ENCODE measurements around the gene ZNF385B.

DNA sequence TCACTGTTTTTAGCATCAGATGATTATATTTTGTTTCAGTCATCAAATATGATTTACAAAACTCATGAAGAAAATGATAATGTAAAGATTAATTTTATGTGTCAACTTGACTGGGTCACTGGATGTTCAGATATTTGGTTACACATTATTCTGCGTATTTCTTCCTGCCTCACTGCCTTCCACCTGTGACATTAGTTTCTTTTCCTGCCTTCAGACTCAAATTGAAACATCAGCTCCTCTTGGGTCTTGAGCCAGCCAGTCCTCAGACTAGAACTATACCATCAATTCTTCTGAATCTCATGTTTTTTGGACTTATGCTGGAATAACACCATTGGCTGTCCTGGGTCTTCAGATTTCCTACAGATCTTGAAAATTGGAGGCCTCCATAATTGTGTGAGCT lies 96.7 kb downstream of the ZNF385B start:
- TF ChIP-seq, protein P1, sequence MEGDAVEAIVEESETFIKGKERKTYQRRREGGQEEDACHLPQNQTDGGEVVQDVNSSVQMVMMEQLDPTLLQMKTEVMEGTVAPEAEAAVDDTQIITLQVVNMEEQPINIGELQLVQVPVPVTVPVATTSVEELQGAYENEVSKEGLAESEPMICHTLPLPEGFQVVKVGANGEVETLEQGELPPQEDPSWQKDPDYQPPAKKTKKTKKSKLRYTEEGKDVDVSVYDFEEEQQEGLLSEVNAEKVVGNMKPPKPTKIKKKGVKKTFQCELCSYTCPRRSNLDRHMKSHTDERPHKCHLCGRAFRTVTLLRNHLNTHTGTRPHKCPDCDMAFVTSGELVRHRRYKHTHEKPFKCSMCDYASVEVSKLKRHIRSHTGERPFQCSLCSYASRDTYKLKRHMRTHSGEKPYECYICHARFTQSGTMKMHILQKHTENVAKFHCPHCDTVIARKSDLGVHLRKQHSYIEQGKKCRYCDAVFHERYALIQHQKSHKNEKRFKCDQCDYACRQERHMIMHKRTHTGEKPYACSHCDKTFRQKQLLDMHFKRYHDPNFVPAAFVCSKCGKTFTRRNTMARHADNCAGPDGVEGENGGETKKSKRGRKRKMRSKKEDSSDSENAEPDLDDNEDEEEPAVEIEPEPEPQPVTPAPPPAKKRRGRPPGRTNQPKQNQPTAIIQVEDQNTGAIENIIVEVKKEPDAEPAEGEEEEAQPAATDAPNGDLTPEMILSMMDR (conservative IDR thresholded peaks at IDR 0.05; ENCODE audit: low read length), result no peak
- no peak for TF ChIP-seq EZH2phosphoT487 (IDR thresholded peaks at IDR 0.05; ENCODE audit: borderline replicate concordance, low read depth, low read length)

Data from OCI-LY7 (cell line).